ENCODE results near the gene MLLT6.

The MLLT6 gene

DNA sequence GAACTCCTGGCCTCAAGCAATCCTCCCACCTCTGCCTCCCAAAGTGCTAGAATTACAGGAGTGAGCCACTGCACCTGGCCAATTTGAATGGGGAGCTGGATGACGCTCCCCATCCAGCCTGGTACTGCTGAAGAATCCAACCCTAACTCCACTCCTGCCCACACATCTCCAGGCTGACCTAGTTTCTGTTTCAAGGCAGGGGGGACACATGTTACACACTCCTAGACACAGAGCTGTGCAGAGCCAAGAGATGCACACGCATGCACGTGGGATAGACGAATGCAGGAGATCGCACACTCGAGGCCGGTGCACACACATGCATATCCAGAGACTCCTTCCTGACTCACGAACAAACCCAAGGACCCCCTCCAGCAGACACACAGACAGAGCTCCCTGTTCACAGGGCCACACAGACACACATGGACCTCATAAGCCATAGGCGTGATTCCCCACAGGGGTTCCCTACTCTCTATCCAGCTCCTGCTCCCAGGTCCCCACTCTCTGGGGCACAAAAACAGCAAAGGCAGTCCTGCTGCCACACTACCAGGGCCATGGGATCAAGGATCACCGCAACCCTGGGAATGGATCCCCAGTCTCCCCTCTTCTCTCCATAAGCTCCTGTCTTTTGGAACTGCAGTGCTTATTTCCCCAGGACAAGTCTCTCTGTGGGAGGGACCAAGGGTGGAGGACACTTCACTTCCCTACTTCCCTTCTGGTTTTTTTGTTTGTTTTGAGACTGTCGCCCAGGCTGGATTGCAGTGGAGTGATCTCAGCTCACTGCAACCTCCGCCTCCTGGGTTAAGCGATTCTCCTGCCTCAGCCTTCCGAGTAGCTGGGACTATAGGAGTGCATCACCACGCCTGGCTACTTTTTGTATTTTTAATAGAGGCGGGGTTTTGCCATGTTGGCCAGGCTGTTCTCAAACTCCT lies 44.7 kb upstream of the MLLT6 start:
- TF ChIP-seq, protein P1, sequence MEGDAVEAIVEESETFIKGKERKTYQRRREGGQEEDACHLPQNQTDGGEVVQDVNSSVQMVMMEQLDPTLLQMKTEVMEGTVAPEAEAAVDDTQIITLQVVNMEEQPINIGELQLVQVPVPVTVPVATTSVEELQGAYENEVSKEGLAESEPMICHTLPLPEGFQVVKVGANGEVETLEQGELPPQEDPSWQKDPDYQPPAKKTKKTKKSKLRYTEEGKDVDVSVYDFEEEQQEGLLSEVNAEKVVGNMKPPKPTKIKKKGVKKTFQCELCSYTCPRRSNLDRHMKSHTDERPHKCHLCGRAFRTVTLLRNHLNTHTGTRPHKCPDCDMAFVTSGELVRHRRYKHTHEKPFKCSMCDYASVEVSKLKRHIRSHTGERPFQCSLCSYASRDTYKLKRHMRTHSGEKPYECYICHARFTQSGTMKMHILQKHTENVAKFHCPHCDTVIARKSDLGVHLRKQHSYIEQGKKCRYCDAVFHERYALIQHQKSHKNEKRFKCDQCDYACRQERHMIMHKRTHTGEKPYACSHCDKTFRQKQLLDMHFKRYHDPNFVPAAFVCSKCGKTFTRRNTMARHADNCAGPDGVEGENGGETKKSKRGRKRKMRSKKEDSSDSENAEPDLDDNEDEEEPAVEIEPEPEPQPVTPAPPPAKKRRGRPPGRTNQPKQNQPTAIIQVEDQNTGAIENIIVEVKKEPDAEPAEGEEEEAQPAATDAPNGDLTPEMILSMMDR (conservative IDR thresholded peaks at IDR 0.05; ENCODE audit: low read length) = no peak
- peak; percentile 8 for DNase-seq (ENCODE audit: low read depth)
- H3K4me3 ChIP-seq (ENCODE audit: low read length) = no peak overlapping the region

- peak; percentile 32 for DNase-seq (ENCODE audit: low read depth)
- no peak overlapping the region for H3K4me3 ChIP-seq (ENCODE audit: low read length)
- TF ChIP-seq, protein P1 (conservative IDR thresholded peaks at IDR 0.05; ENCODE audit: low read length) = peak; percentile 68
These were observed 41.8 kb upstream of the MLLT6 start for GRCh38 chr17:38663125-38663751.

- H3K4me3 ChIP-seq (ENCODE audit: low read length) = no peak overlapping the region
- no peak for DNase-seq (ENCODE audit: low read depth)
- TF ChIP-seq, protein P1 (conservative IDR thresholded peaks at IDR 0.05; ENCODE audit: low read length) = no peak
These were observed 41.0 kb upstream of the MLLT6 start for GRCh38 chr17:38663964-38664644.

- no peak overlapping the region for H3K4me3 ChIP-seq (ENCODE audit: low read length)
- DNase-seq (ENCODE audit: low read depth) = peak; percentile 65
- TF ChIP-seq, protein P1 (conservative IDR thresholded peaks at IDR 0.05; ENCODE audit: low read length) = peak; percentile 100
These were observed 37.8 kb upstream of the MLLT6 start for GRCh38 chr17:38667099-38667786.

DNA sequence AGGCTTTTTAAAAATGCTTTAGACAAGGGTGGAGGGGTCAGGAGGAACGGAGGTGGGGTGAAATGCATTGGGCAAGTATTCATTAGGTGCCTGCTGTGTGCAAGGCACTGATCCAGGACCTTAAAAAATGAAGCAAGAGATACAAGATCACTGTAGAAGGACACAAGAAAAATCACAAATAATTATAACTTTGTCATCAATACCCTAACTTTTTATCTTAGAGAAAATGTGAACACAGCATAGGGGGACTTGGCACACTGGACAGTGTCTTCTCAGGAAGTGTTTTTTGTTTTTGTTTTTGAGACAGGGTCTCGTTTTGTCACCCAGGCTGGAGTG lies 37.3 kb upstream of the MLLT6 start:
- TF ChIP-seq, protein P1 (conservative IDR thresholded peaks at IDR 0.05; ENCODE audit: low read length) = no peak
- DNase-seq (ENCODE audit: low read depth) = no peak
- H3K4me3 ChIP-seq (ENCODE audit: low read length) = no peak overlapping the region

GRCh38 chr17:38669520-38669919 lies 35.6 kb upstream of the MLLT6 start:
- TF ChIP-seq, protein P1 (conservative IDR thresholded peaks at IDR 0.05; ENCODE audit: low read length) = no peak
- no peak for DNase-seq (ENCODE audit: low read depth)
- no peak overlapping the region for H3K4me3 ChIP-seq (ENCODE audit: low read length)

Data from AG10803 (cell line).